Sigmoid colon (tissue), 4 donors: Measurements from ENCODE around the gene ACOXL.

Source experiments
- POLR2A ChIP-seq, 2 donors: fragments of 450-650 bp; IDR thresholded peaks; one replicate each; pipeline ENCODE4 v1.6.1; 2016; ENCODE audit warnings: antibody characterized with exemption in 2 of 2, mild to moderate bottlenecking in 2 of 2, moderate library complexity in 2 of 2
- POLR2AphosphoS5 ChIP-seq, 4 donors: sonication (generic); formaldehyde crosslinking; IDR thresholded peaks; one replicate each; pipeline ENCODE4 v1.6.1; 2017; ENCODE audit warnings: antibody characterized with exemption in 4 of 4
- TF ChIP-seq, protein P1 (sequence below), 4 experiments: fragments of 450-650 bp in 3 of 4; fragments of 200-600 bp in 1 of 4; IDR thresholded peaks; one replicate each; pipeline ENCODE4 v1.5.1; 2016 to 2019; ENCODE audit warnings: antibody characterized with exemption in 4 of 4, mild to moderate bottlenecking in 3 of 4, moderate library complexity in 2 of 4

DNA sequence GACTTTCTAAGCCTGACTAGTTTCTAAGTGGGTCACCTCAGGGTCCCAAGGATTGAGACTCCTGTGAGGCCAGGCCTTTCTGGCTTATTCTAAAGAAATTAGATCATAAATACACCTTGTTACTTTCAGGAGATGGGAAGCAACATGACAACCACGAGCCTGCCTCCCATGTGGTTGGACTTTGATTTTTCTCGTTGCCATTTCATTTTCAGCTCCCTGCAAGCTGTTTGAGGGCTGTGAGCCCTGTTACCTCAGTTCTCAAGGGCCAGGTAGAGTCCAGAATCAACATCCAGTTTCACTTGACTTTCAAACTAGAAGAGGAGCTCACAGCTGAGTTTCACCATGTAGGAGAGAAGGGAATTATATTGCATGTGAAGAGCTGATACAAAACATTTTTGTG, 228.6 kb downstream of the ACOXL start:
- no peak for TF ChIP-seq POLR2A (IDR thresholded peaks at IDR 0.05)
- TF ChIP-seq, protein P1, sequence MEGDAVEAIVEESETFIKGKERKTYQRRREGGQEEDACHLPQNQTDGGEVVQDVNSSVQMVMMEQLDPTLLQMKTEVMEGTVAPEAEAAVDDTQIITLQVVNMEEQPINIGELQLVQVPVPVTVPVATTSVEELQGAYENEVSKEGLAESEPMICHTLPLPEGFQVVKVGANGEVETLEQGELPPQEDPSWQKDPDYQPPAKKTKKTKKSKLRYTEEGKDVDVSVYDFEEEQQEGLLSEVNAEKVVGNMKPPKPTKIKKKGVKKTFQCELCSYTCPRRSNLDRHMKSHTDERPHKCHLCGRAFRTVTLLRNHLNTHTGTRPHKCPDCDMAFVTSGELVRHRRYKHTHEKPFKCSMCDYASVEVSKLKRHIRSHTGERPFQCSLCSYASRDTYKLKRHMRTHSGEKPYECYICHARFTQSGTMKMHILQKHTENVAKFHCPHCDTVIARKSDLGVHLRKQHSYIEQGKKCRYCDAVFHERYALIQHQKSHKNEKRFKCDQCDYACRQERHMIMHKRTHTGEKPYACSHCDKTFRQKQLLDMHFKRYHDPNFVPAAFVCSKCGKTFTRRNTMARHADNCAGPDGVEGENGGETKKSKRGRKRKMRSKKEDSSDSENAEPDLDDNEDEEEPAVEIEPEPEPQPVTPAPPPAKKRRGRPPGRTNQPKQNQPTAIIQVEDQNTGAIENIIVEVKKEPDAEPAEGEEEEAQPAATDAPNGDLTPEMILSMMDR (IDR thresholded peaks at IDR 0.05) = no peak
- TF ChIP-seq POLR2AphosphoS5 (IDR thresholded peaks at IDR 0.05) = no peak
